Esophagus squamous epithelium (tissue), 5 donors: ENCODE measurements around the gene CAMTA1. TPM values are rescaled to one million over a fixed set of nuclear protein-coding genes. Genes with fewer than 3 reads are reported as not detected.

ENCODE experiments used
- DNase-seq: peaks from one replicate; lab custom pipeline; 2025; lab: John Stamatoyannopoulos, UW
- H3K27ac ChIP-seq, 4 donors: fragments of 200-600 bp; sonication (generic); one replicate each; pipeline ENCODE4 v1.5.1; 2016 to 2019; ENCODE audit warnings: mild to moderate bottlenecking in 1 of 4
- H3K27me3 ChIP-seq, 4 donors: fragments of 200-600 bp; sonication (generic); 1 replicate in 3 of 4; 2 replicates in 1 of 4; pipeline versions ENCODE4 v1.5.1 to v1.6.0; 2017 to 2021; ENCODE audit warnings: antibody characterized with exemption in 1 of 4
- H3K36me3 ChIP-seq, 3 donors: fragments of 200-600 bp; sonication (generic); one replicate each; pipeline ENCODE4 v1.5.1; 2016 to 2019
- H3K4me1 ChIP-seq, 3 donors: fragments of 200-600 bp; sonication (generic); one replicate each; pipeline ENCODE4 v1.5.1; 2017 to 2019
- H3K4me3 ChIP-seq, 4 donors: fragments of 200-600 bp; sonication (generic); 1 replicate in 3 of 4; 2 replicates in 1 of 4; pipeline ENCODE4 v1.5.1; 2016 to 2019; ENCODE audit warnings: mild to moderate bottlenecking in 2 of 4, moderate library complexity in 1 of 4
- H3K9me3 ChIP-seq, 3 donors: fragments of 200-600 bp; sonication (generic); one replicate each; pipeline ENCODE4 v1.5.1; 2016 to 2019
- POLR2A ChIP-seq, 4 donors: fragments of 450-650 bp; IDR thresholded peaks; one replicate each; pipeline ENCODE4 v1.6.1; 2017; ENCODE audit warnings: antibody characterized with exemption in 4 of 4, mild to moderate bottlenecking in 4 of 4, moderate library complexity in 3 of 4
- WGBS, 2 donors: methylation state at CpG; one replicate each; pipeline ENCODE4 v1.1.5; 2018; 5-methylcytosine and 5-hydroxymethylcytosine counted together
- intact Hi-C: fragments of 100-400 bp; cut with DNase I; formaldehyde crosslinking; loops from one replicate; pipeline ENCODE4 v1.15.0; 2022
- total RNA-seq, 4 donors: library from RNA; depleted of rRNA; stranded (reverse); fragments of >200 nt; gene quantifications; one replicate each; pipeline ENCODE4 v1.1.0, GENCODE V29; 2016
- TF ChIP-seq, protein P1 (sequence below), 6 experiments: fragments of 450-650 bp in 4 of 6; fragments of 200-600 bp in 2 of 6; sonication (generic) in 2 of 6; IDR thresholded peaks; one replicate each; pipeline ENCODE4 v1.5.1; 2016 to 2019; ENCODE audit warnings: antibody characterized with exemption in 6 of 6, mild to moderate bottlenecking in 4 of 6, moderate library complexity in 4 of 6
- donor health status: DM: yes; HTN: yes; CAD: no.

Gene CAMTA1
- total RNA-seq, 4 donors from 2014 or later, result 31.3 to 77.4 (median 45.9) TPM

DNA sequence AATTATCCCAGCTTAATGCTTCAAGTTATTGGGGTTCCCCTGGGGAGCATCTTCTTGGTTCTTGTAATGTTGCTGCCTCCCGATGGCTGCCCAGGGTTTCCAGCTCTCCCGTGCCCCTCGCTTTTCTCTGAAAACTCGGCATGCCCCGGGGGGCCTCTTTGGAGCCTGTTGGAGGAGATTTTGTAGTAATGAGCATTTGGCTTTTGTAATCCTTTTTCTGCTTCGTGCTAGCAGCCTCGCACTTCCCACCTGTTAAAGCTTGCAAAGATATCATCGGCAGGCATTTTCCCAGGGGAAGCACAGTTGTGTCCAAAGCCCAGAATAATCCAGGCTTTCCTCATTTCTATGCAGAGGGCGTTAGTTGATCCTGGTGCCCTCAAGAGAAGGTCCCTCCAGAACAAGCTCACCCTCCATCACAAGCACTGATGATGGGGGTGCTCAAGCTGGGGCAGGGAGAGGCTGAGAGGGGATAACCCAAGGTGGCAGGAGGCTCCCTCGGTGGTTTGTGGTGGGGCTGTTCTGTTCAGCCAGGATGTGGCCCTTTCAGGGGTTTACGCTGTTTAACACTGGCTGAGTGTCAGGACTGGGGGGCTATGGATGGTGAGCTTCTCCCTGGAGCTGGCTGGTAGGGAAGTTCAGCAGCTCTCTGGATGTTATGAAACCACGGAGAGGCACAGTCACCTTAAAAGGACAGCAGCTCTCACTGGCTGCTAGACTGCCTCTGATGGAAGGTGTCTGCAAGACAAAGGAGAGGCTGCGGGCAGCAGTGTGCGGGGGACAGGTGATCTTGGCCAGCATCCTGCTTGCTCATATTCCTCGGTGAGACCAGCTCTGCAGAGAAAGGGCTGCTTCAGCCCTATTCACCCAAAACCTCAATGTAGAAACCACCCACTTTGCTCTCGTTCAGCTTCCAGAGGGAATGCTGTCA lies 508.7 kb downstream of the CAMTA1 start:
- intact Hi-C loops, result no loop called here
- WGBS, 2 donors, result 69 to 72% methylated on average over 12 to 14 of the region's 16 CpGs
- Histone ChIP-seq H3K27ac (no peak overlapping the region), H3K4me3 (no peak overlapping the region), H3K4me1 (peaks cover 0 to 6% (median 2%) of the 10 kb centered on the region in 3 donors), H3K27me3 (peaks cover 0 to 9% (median 0%) of the 10 kb centered on the region in 4 donors), H3K9me3 (no peaks in the 10 kb centered on the region), H3K36me3 (no peaks in the 10 kb centered on the region)
- TF ChIP-seq, protein P1, sequence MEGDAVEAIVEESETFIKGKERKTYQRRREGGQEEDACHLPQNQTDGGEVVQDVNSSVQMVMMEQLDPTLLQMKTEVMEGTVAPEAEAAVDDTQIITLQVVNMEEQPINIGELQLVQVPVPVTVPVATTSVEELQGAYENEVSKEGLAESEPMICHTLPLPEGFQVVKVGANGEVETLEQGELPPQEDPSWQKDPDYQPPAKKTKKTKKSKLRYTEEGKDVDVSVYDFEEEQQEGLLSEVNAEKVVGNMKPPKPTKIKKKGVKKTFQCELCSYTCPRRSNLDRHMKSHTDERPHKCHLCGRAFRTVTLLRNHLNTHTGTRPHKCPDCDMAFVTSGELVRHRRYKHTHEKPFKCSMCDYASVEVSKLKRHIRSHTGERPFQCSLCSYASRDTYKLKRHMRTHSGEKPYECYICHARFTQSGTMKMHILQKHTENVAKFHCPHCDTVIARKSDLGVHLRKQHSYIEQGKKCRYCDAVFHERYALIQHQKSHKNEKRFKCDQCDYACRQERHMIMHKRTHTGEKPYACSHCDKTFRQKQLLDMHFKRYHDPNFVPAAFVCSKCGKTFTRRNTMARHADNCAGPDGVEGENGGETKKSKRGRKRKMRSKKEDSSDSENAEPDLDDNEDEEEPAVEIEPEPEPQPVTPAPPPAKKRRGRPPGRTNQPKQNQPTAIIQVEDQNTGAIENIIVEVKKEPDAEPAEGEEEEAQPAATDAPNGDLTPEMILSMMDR (IDR thresholded peaks at IDR 0.05), result no peak
- TF ChIP-seq POLR2A (IDR thresholded peaks at IDR 0.05), result no peak
- no peak for DNase-seq

DNA sequence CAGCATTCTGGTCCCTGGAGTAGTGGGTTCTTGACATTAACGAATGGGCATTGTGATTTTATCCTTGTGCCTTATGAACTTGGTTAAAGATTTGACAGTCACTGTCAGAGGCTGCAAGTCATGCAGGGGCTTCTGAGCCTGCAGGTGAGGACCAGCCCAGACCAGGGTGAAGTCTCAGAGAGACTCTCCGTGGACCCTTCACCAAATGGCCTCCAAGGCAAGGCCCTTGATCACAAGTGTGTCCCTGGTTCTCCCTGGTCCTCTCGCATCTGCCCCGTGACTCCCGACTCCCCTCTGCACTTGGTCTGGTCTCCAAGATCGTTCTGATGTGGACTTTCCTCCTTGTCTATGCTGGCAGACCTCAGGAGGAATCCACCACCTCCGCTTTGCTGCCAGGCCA lies 509.4 kb downstream of the CAMTA1 start:
- no peak overlapping the region for H3K27ac ChIP-seq
- DNase-seq, result no peak
- H3K36me3 ChIP-seq, result no peaks in the 10 kb centered on the region
- peaks cover 0 to 12% (median 8%) of the 10 kb centered on the region in 3 donors for H3K4me1 ChIP-seq
- no peak overlapping the region for H3K4me3 ChIP-seq
- intact Hi-C loops, result no loop called here
- H3K27me3 ChIP-seq, result peaks cover 0 to 7% (median 0%) of the 10 kb centered on the region in 4 donors
- 86 to 90% methylated on average over 7 of the region's 7 CpGs for WGBS, 2 donors
- H3K9me3 ChIP-seq, result no peaks in the 10 kb centered on the region
- TF ChIP-seq POLR2A (IDR thresholded peaks at IDR 0.05), result no peak
- TF ChIP-seq, protein P1 (IDR thresholded peaks at IDR 0.05), result no peak

- Histone ChIP-seq H3K36me3 (no peaks in the 10 kb centered on the region), H3K4me1 (peaks cover 0 to 19% (median 8%) of the 10 kb centered on the region in 3 donors), H3K27ac (no peak overlapping the region), H3K9me3 (no peaks in the 10 kb centered on the region), H3K4me3 (no peak overlapping the region), H3K27me3 (peaks cover 0 to 7% (median 0%) of the 10 kb centered on the region in 4 donors)
- DNase-seq, result no peak
- no peak for TF ChIP-seq POLR2A (IDR thresholded peaks at IDR 0.05)
- TF ChIP-seq, protein P1 (IDR thresholded peaks at IDR 0.05), result no peak
- 82 to 89% methylated on average over 3 to 6 of the region's 6 CpGs for WGBS, 2 donors
- intact Hi-C loops, result no loop called here
Observed at GRCh38 chr1:7295946-7296345, 510.7 kb downstream of the CAMTA1 start.

DNA sequence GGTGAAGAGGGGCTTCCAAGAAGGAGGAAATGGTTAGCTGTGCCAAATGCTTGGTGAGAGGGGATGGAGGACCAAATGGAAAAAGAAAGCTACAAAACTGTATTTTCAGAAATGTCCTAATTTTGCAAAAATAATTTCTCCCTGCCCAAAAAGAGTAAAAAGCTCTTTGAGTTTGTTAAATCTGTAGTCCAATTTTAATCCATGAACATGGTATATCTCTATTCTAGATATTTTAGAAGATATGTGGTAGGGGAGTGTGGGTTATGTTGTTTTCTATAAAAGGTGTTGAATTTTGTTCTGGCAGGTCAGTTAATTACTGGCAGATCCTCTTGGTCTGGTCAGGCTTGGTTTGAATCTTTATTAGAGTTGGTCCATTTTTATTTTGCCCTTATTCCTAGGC lies 511.7 kb downstream of the CAMTA1 start:
- no peak for TF ChIP-seq POLR2A (IDR thresholded peaks at IDR 0.05)
- TF ChIP-seq, protein P1 (IDR thresholded peaks at IDR 0.05), result no peak
- no peak overlapping the region for H3K4me3 ChIP-seq
- no peaks in the 10 kb centered on the region for H3K9me3 ChIP-seq
- H3K36me3 ChIP-seq, result no peaks in the 10 kb centered on the region
- peaks cover 0 to 19% (median 8%) of the 10 kb centered on the region in 3 donors for H3K4me1 ChIP-seq
- peaks cover 0 to 7% (median 0%) of the 10 kb centered on the region in 4 donors for H3K27me3 ChIP-seq
- intact Hi-C loops, result no loop called here
- DNase-seq, result no peak
- no peak overlapping the region for H3K27ac ChIP-seq

DNA sequence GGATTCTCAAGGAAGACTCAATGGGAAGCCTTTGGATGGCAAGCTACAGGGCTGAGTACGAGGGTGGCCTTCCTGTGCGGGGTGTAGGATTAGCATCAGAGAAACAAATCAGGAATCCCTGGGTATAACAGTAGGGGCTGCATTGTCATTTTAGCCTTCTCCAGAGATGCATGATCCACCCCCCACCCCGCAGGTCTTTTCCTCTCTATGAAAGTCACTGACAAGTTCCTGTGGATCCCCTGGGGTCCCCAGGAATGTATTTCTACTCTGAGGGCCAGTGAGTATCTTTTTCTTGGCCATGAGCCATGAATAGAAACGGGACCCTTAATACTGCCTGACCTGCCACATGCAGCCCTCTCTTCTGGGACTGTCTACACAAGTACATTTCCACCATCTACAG lies 512.9 kb downstream of the CAMTA1 start:
- Histone ChIP-seq H3K36me3 (no peaks in the 10 kb centered on the region), H3K27ac (no peak overlapping the region), H3K4me3 (no peak overlapping the region), H3K4me1 (peaks cover 0 to 19% (median 8%) of the 10 kb centered on the region in 3 donors), H3K27me3 (peaks cover 0 to 7% (median 0%) of the 10 kb centered on the region in 4 donors), H3K9me3 (no peaks in the 10 kb centered on the region)
- intact Hi-C loops, result no loop called here
- DNase-seq, result no peak
- TF ChIP-seq, protein P1 (IDR thresholded peaks at IDR 0.05), result no peak
- no peak for TF ChIP-seq POLR2A (IDR thresholded peaks at IDR 0.05)
- 57 to 62% methylated on average over 4 of the region's 4 CpGs for WGBS, 2 donors
